NCI-H1092 (cell line): ENCODE measurements around the gene VANGL1.

ENCODE experiments used
- DNase-seq: peaks from one replicate; lab custom pipeline; 2025; lab: John Stamatoyannopoulos, UW

The VANGL1 gene

GRCh38 chr1:115705085-115705951 lies 63.5 kb downstream of the VANGL1 start:
- no peak for DNase-seq

GRCh38 chr1:115705963-115706362 lies 64.2 kb downstream of the VANGL1 start:
- DNase-seq: no peak

- peak; percentile 30 for DNase-seq
Observed at GRCh38 chr1:115706587-115707425, 65.0 kb downstream of the VANGL1 start.

GRCh38 chr1:115710859-115711624 lies 69.3 kb downstream of the VANGL1 start:
- no peak for DNase-seq

- no peak for DNase-seq
Observed at GRCh38 chr1:115712911-115713609, 71.3 kb downstream of the VANGL1 start.

GRCh38 chr1:115713906-115714305 lies 72.1 kb downstream of the VANGL1 start:
- no peak for DNase-seq

GRCh38 chr1:115714572-115715141 lies 72.9 kb downstream of the VANGL1 start:
- no peak for DNase-seq

GRCh38 chr1:115717541-115717940 lies 75.8 kb downstream of the VANGL1 start:
- no peak for DNase-seq

GRCh38 chr1:115718011-115718754 lies 76.4 kb downstream of the VANGL1 start:
- no peak for DNase-seq

- DNase-seq: no peak
Observed at GRCh38 chr1:115719285-115719684, 77.5 kb downstream of the VANGL1 start.

- DNase-seq: no peak
Observed at GRCh38 chr1:115722221-115722620, 80.5 kb downstream of the VANGL1 start.

- no peak for DNase-seq
Observed at GRCh38 chr1:115723756-115724155, 82.0 kb downstream of the VANGL1 start.

GRCh38 chr1:115725600-115725999 lies 83.8 kb downstream of the VANGL1 start:
- no peak for DNase-seq

GRCh38 chr1:115726161-115726560 lies 84.4 kb downstream of the VANGL1 start:
- DNase-seq: no peak

- no peak for DNase-seq
Observed at GRCh38 chr1:115726570-115726969, 84.8 kb downstream of the VANGL1 start.

GRCh38 chr1:115727706-115728249 lies 86.0 kb downstream of the VANGL1 start:
- DNase-seq: no peak

- no peak for DNase-seq
Observed at GRCh38 chr1:115728341-115728740, 86.6 kb downstream of the VANGL1 start.

GRCh38 chr1:115729756-115730155 lies 88.0 kb downstream of the VANGL1 start:
- no peak for DNase-seq

GRCh38 chr1:115732316-115732715 lies 90.5 kb downstream of the VANGL1 start:
- no peak for DNase-seq

- no peak for DNase-seq
Observed at GRCh38 chr1:115740811-115741210, 99.0 kb downstream of the VANGL1 start.
